ENCODE measurements around the gene CCND3.

CCND3 gene

GRCh38 chr6:41939176-41939847, 2.3 kb downstream of the CCND3 start:
- Mint-ChIP-seq H3K27ac (peak overlapping the region; percentile 91 to 100 (median 99)), H3K9me3 (no peaks in the 10 kb centered on the region)
- TF ChIP-seq, protein P1, sequence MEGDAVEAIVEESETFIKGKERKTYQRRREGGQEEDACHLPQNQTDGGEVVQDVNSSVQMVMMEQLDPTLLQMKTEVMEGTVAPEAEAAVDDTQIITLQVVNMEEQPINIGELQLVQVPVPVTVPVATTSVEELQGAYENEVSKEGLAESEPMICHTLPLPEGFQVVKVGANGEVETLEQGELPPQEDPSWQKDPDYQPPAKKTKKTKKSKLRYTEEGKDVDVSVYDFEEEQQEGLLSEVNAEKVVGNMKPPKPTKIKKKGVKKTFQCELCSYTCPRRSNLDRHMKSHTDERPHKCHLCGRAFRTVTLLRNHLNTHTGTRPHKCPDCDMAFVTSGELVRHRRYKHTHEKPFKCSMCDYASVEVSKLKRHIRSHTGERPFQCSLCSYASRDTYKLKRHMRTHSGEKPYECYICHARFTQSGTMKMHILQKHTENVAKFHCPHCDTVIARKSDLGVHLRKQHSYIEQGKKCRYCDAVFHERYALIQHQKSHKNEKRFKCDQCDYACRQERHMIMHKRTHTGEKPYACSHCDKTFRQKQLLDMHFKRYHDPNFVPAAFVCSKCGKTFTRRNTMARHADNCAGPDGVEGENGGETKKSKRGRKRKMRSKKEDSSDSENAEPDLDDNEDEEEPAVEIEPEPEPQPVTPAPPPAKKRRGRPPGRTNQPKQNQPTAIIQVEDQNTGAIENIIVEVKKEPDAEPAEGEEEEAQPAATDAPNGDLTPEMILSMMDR (IDR thresholded peaks at IDR 0.05; ENCODE audit: unreplicated experiment in 3 of 3), result no peak

GRCh38 chr6:41938590-41939175, 2.9 kb downstream of the CCND3 start:
- Mint-ChIP-seq H3K27me3 (ENCODE audit: low read depth) (no peaks in the 10 kb centered on the region), H3K36me3 (ENCODE audit: low read depth) (peaks cover 15% of the 10 kb centered on the region), H3K4me1 (peaks cover 61% of the 10 kb centered on the region), H3K4me3 (peak overlapping the region; percentile 90 to 95 (median 93)), H3K27ac (peak overlapping the region; percentile 91 to 100 (median 99)), H3K9me3 (no peaks in the 10 kb centered on the region)
- TF ChIP-seq, protein P1 (IDR thresholded peaks at IDR 0.05; ENCODE audit: unreplicated experiment in 3 of 3), result no peak

More at GRCh38 chr6:41939176-41939847, 2.3 kb downstream of the CCND3 start:
- Mint-ChIP-seq H3K4me1 (peaks cover 61% of the 10 kb centered on the region), H3K36me3 (ENCODE audit: low read depth) (peaks cover 13% of the 10 kb centered on the region), H3K4me3 (peak overlapping the region; percentile 90 to 95 (median 93)), H3K27me3 (ENCODE audit: low read depth) (no peaks in the 10 kb centered on the region)

DNA sequence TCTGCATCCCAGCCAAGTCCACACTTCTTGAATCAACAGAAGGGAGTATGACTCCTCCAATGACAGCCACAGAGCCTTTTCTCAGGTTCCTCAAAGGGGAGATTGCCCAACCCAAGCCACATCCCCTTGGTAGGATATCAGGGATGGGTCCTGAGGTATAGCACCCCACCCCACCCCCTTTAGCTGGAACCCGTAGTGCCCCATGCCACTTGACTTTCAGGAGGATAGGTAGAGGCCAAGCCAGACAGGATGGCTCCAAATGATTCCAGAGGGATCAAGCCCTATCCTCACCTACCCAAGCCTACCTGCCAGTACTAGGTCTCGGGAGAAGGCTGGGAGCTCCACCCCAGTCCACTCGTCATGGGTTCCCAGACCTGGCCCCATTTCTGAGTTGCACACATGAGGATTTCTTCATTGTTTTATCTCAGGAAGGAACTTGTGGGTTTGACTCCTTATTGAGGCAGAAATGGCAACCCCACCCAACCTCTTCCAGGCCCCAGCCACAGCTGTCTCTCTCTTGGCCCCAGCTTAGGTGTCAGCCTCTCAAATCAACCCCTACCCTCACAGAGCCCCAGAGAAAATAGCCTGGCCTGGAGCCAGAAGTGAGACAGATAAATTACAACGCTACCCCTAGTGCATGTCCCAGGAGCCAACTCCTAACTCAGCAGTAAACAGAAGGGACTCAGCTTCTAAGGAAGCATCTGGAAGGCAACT, 3.6 kb downstream of the CCND3 start:
- TF ChIP-seq, protein P1 (IDR thresholded peaks at IDR 0.05; ENCODE audit: unreplicated experiment in 3 of 3), result no peak
- Mint-ChIP-seq H3K27me3 (ENCODE audit: low read depth) (no peaks in the 10 kb centered on the region), H3K4me3 (peak overlapping the region; percentile 31 to 95 (median 93)), H3K4me1 (peaks cover 61% of the 10 kb centered on the region), H3K36me3 (ENCODE audit: low read depth) (peaks cover 17% of the 10 kb centered on the region), H3K27ac (peak overlapping the region; percentile 91 to 100 (median 99)), H3K9me3 (no peaks in the 10 kb centered on the region)

- Mint-ChIP-seq H3K4me3 (peak overlapping the region in 2 of 3 experiments; percentile 71 to 93), H3K4me1 (peaks cover 61% of the 10 kb centered on the region), H3K36me3 (ENCODE audit: low read depth) (peaks cover 22% of the 10 kb centered on the region), H3K27me3 (ENCODE audit: low read depth) (no peaks in the 10 kb centered on the region), H3K9me3 (no peaks in the 10 kb centered on the region), H3K27ac (peak overlapping the region; percentile 91 to 100 (median 99))
- TF ChIP-seq, protein P1 (IDR thresholded peaks at IDR 0.05; ENCODE audit: unreplicated experiment in 3 of 3), result no peak
These were observed 4.1 kb downstream of the CCND3 start for GRCh38 chr6:41937472-41937860.

- peaks cover 32% of the 10 kb centered on the region for H3K36me3 Mint-ChIP-seq (ENCODE audit: low read depth)
- H3K4me3 Mint-ChIP-seq, result peak overlapping the region; percentile 62 to 84 (median 70)
- peak overlapping the region; percentile 56 to 100 (median 87) for H3K27ac Mint-ChIP-seq
- TF ChIP-seq, protein P1 (IDR thresholded peaks at IDR 0.05; ENCODE audit: unreplicated experiment in 3 of 3), result peak; percentile 72 to 77 (median 76)
- H3K27me3 Mint-ChIP-seq (ENCODE audit: low read depth), result no peaks in the 10 kb centered on the region
- peaks cover 55% of the 10 kb centered on the region for H3K4me1 Mint-ChIP-seq
- H3K9me3 Mint-ChIP-seq, result no peaks in the 10 kb centered on the region
These were observed 5.4 kb downstream of the CCND3 start for GRCh38 chr6:41936073-41936837.
